Activated T-helper 1 cell treated with anti-CD3 and anti-CD28 coated beads, Interleukin-12 subunit alpha, Interleukin-12 subunit beta, Interleukin-2, Interleukin-4 antibody, amounts not matched to agents 30 ng/mL and 10 ng/mL and 1 ng/mL, durations not matched to agents 14 hours and 24 hours and 36 hours (primary cell): ENCODE results near the gene XPC. TPM values are rescaled to one million over a fixed set of nuclear protein-coding genes. Genes with fewer than 3 reads are reported as not detected.
A peak's percentile ranks its signal among the peaks of the same experiment; 100 is the strongest.

ENCODE experiments used
- DNase-seq: peaks from one replicate; pipeline ENCODE4 v3.0.0; 2021; ENCODE audit warnings: low spot score
- H3K27ac Mint-ChIP-seq: one replicate; pipeline ENCODE4 v1.8.0; 2021; ENCODE audit warnings: mild to moderate bottlenecking, mixed read lengths
- H3K27me3 Mint-ChIP-seq: one replicate; pipeline ENCODE4 v1.8.0; 2022; ENCODE audit warnings: mild to moderate bottlenecking, moderate library complexity, mixed read lengths; ENCODE audit not compliant: insufficient read depth
- H3K36me3 Mint-ChIP-seq: one replicate; pipeline ENCODE4 v1.8.0; 2021; ENCODE audit warnings: low read depth, mixed read lengths
- H3K4me1 Mint-ChIP-seq: one replicate; pipeline ENCODE4 v1.8.0; 2021; ENCODE audit warnings: low read depth, mixed read lengths
- H3K4me3 Mint-ChIP-seq: one replicate; pipeline ENCODE4 v1.8.0; 2021; ENCODE audit warnings: mild to moderate bottlenecking, moderate library complexity, mixed read lengths
- H3K9me3 Mint-ChIP-seq: one replicate; pipeline ENCODE4 v1.8.0; 2021; ENCODE audit warnings: mixed read lengths
- intact Hi-C: fragments of 100-400 bp; cut with micrococcal nuclease; formaldehyde crosslinking; loops from one replicate; pipeline ENCODE4 v1.15.1; 2024
- total RNA-seq: library from RNA; stranded (reverse); gene quantifications from 2 replicates; pipeline ENCODE4 v1.2.3, GENCODE V29; 2022

XPC gene
- total RNA-seq, 1 donor from 2014 or later, result 34.1 TPM

GRCh38 chr3:14202874-14203520, 24.6 kb upstream of the XPC start:
- H3K4me1 Mint-ChIP-seq, result peaks cover 4% of the 10 kb centered on the region
- no peaks in the 10 kb centered on the region for H3K9me3 Mint-ChIP-seq
- no peaks in the 10 kb centered on the region for H3K27me3 Mint-ChIP-seq
- no peak for DNase-seq
- intact Hi-C loops, result loop anchor here (1.0 kb wide), 2 partner anchors 265 to 718 kb away; no protein-coding TSS in a partner anchor
- no peak overlapping the region for H3K4me3 Mint-ChIP-seq
- H3K36me3 Mint-ChIP-seq, result peaks cover 12% of the 10 kb centered on the region
- no peak overlapping the region for H3K27ac Mint-ChIP-seq

GRCh38 chr3:14201940-14202684, 23.7 kb upstream of the XPC start:
- Mint-ChIP-seq H3K27me3 (no peaks in the 10 kb centered on the region), H3K27ac (no peak overlapping the region), H3K4me3 (no peak overlapping the region), H3K36me3 (peaks cover 14% of the 10 kb centered on the region), H3K4me1 (peaks cover 4% of the 10 kb centered on the region), H3K9me3 (no peaks in the 10 kb centered on the region)
- intact Hi-C loops, result no loop called here
- no peak for DNase-seq

GRCh38 chr3:14200841-14201240, 22.4 kb upstream of the XPC start:
- Mint-ChIP-seq H3K9me3 (no peaks in the 10 kb centered on the region), H3K4me1 (peaks cover 4% of the 10 kb centered on the region), H3K27me3 (no peaks in the 10 kb centered on the region), H3K36me3 (peaks cover 14% of the 10 kb centered on the region), H3K27ac (peak overlapping the region; percentile 34), H3K4me3 (no peak overlapping the region)
- no peak for DNase-seq
- intact Hi-C loops, result no loop called here

GRCh38 chr3:14200276-14200675, 21.9 kb upstream of the XPC start:
- no peak overlapping the region for H3K27ac Mint-ChIP-seq
- H3K9me3 Mint-ChIP-seq, result no peaks in the 10 kb centered on the region
- H3K4me1 Mint-ChIP-seq, result peaks cover 4% of the 10 kb centered on the region
- intact Hi-C loops, result no loop called here
- DNase-seq, result no peak
- no peaks in the 10 kb centered on the region for H3K27me3 Mint-ChIP-seq
- H3K4me3 Mint-ChIP-seq, result no peak overlapping the region
- H3K36me3 Mint-ChIP-seq, result peaks cover 14% of the 10 kb centered on the region

GRCh38 chr3:14199641-14200040, 21.2 kb upstream of the XPC start:
- H3K4me1 Mint-ChIP-seq, result peaks cover 4% of the 10 kb centered on the region
- H3K4me3 Mint-ChIP-seq, result no peak overlapping the region
- no peaks in the 10 kb centered on the region for H3K27me3 Mint-ChIP-seq
- no peak overlapping the region for H3K27ac Mint-ChIP-seq
- no peak for DNase-seq
- intact Hi-C loops, result no loop called here
- H3K36me3 Mint-ChIP-seq, result peaks cover 14% of the 10 kb centered on the region
- H3K9me3 Mint-ChIP-seq, result no peaks in the 10 kb centered on the region

- Mint-ChIP-seq H3K36me3 (peaks cover 25% of the 10 kb centered on the region), H3K27ac (no peak overlapping the region), H3K27me3 (no peaks in the 10 kb centered on the region), H3K4me3 (no peak overlapping the region), H3K9me3 (no peaks in the 10 kb centered on the region), H3K4me1 (no peaks in the 10 kb centered on the region)
- intact Hi-C loops, result no loop called here
- DNase-seq, result no peak
These were observed 16.5 kb upstream of the XPC start for GRCh38 chr3:14194865-14195264.

GRCh38 chr3:14188041-14188754, 9.8 kb upstream of the XPC start:
- DNase-seq, result no peak
- Mint-ChIP-seq H3K27me3 (no peaks in the 10 kb centered on the region), H3K27ac (no peak overlapping the region), H3K4me3 (no peak overlapping the region), H3K9me3 (no peaks in the 10 kb centered on the region), H3K36me3 (peaks cover 46% of the 10 kb centered on the region), H3K4me1 (peaks cover 26% of the 10 kb centered on the region)
- intact Hi-C loops, result no loop called here

GRCh38 chr3:14186854-14187458, 8.6 kb upstream of the XPC start:
- no peak for DNase-seq
- H3K4me3 Mint-ChIP-seq, result no peak overlapping the region
- peaks cover 38% of the 10 kb centered on the region for H3K4me1 Mint-ChIP-seq
- H3K36me3 Mint-ChIP-seq, result peaks cover 53% of the 10 kb centered on the region
- intact Hi-C loops, result no loop called here
- no peak overlapping the region for H3K27ac Mint-ChIP-seq
- no peaks in the 10 kb centered on the region for H3K9me3 Mint-ChIP-seq
- no peaks in the 10 kb centered on the region for H3K27me3 Mint-ChIP-seq

- Mint-ChIP-seq H3K4me1 (peaks cover 45% of the 10 kb centered on the region), H3K27me3 (no peaks in the 10 kb centered on the region), H3K4me3 (no peak overlapping the region), H3K36me3 (peaks cover 34% of the 10 kb centered on the region), H3K27ac (no peak overlapping the region), H3K9me3 (no peaks in the 10 kb centered on the region)
- no peak for DNase-seq
- intact Hi-C loops, result no loop called here
These were observed 4.7 kb upstream of the XPC start for GRCh38 chr3:14183015-14183577.

- peaks cover 55% of the 10 kb centered on the region for H3K4me1 Mint-ChIP-seq
- peaks cover 27% of the 10 kb centered on the region for H3K36me3 Mint-ChIP-seq
- H3K4me3 Mint-ChIP-seq, result no peak overlapping the region
- no peak for DNase-seq
- no peaks in the 10 kb centered on the region for H3K27me3 Mint-ChIP-seq
- no peaks in the 10 kb centered on the region for H3K9me3 Mint-ChIP-seq
- H3K27ac Mint-ChIP-seq, result no peak overlapping the region
- intact Hi-C loops, result no loop called here
These were observed 2.9 kb upstream of the XPC start for GRCh38 chr3:14181253-14181652.

GRCh38 chr3:14179795-14180194, 1.4 kb upstream of the XPC start:
- peak overlapping the region; percentile 99 for H3K27ac Mint-ChIP-seq
- H3K27me3 Mint-ChIP-seq, result no peaks in the 10 kb centered on the region
- DNase-seq, result no peak
- H3K9me3 Mint-ChIP-seq, result no peaks in the 10 kb centered on the region
- peaks cover 26% of the 10 kb centered on the region for H3K36me3 Mint-ChIP-seq
- peak overlapping the region; percentile 94 for H3K4me3 Mint-ChIP-seq
- intact Hi-C loops, result loop anchor here (2.0 to 10.0 kb wide), 6 partner anchors 97 to 1622 kb away; partner anchors contain the start of genes BTD, CAPN7, HACL1 and MKRN2
- H3K4me1 Mint-ChIP-seq, result peaks cover 70% of the 10 kb centered on the region

- no peaks in the 10 kb centered on the region for H3K9me3 Mint-ChIP-seq
- peaks cover 71% of the 10 kb centered on the region for H3K4me1 Mint-ChIP-seq
- H3K4me3 Mint-ChIP-seq, result peak overlapping the region; percentile 94
- peak overlapping the region; percentile 99 for H3K27ac Mint-ChIP-seq
- DNase-seq, result no peak
- intact Hi-C loops, result loop anchor here (2.0 to 10.0 kb wide), 6 partner anchors 96 to 1622 kb away; partner anchors contain the start of genes BTD, CAPN7, HACL1 and MKRN2
- no peaks in the 10 kb centered on the region for H3K27me3 Mint-ChIP-seq
- H3K36me3 Mint-ChIP-seq, result peaks cover 25% of the 10 kb centered on the region
These were observed 689 bp upstream of the XPC start for GRCh38 chr3:14179114-14179465.
